Measurements from ENCODE around the gene UACA.

UACA gene

GRCh38 chr15:70707686-70708300 is 55.6 kb downstream of the UACA start:
- TF ChIP-seq CTCF (conservative IDR thresholded peaks at IDR 0.05; ENCODE audit: low read length) = no peak
- DNase-seq (ENCODE audit: low read depth) = no peak

GRCh38 chr15:70704731-70705130 is 58.6 kb downstream of the UACA start:
- TF ChIP-seq CTCF (conservative IDR thresholded peaks at IDR 0.05; ENCODE audit: low read length) = no peak
- DNase-seq (ENCODE audit: low read depth) = no peak
- no peak overlapping the region for H3K4me3 ChIP-seq (ENCODE audit: low read length)

More at GRCh38 chr15:70707686-70708300, 55.6 kb downstream of the UACA start:
- no peak overlapping the region for H3K4me3 ChIP-seq (ENCODE audit: low read length)

- DNase-seq (ENCODE audit: low read depth) = no peak
- no peak for TF ChIP-seq CTCF (conservative IDR thresholded peaks at IDR 0.05; ENCODE audit: low read length)
- no peak overlapping the region for H3K4me3 ChIP-seq (ENCODE audit: low read length)
These were observed 59.2 kb downstream of the UACA start for GRCh38 chr15:70704166-70704565.

- TF ChIP-seq CTCF (conservative IDR thresholded peaks at IDR 0.05; ENCODE audit: low read length) = no peak
- H3K4me3 ChIP-seq (ENCODE audit: low read length) = no peak overlapping the region
- peak; percentile 56 for DNase-seq (ENCODE audit: low read depth)
These were observed 60.1 kb downstream of the UACA start for GRCh38 chr15:70703096-70703878.

- no peak for TF ChIP-seq CTCF (conservative IDR thresholded peaks at IDR 0.05; ENCODE audit: low read length)
- DNase-seq (ENCODE audit: low read depth) = no peak
- H3K4me3 ChIP-seq (ENCODE audit: low read length) = no peak overlapping the region
These were observed 60.8 kb downstream of the UACA start for GRCh38 chr15:70702584-70702983.

GRCh38 chr15:70701891-70702568 is 61.3 kb downstream of the UACA start:
- H3K4me3 ChIP-seq (ENCODE audit: low read length) = peak overlapping the region; percentile 50

More at GRCh38 chr15:70701891-70702568, 61.3 kb downstream of the UACA start:
- peak; percentile 48 for DNase-seq (ENCODE audit: low read depth)
- TF ChIP-seq CTCF (conservative IDR thresholded peaks at IDR 0.05; ENCODE audit: low read length) = no peak

Measured in AG10803 (cell line).